Ectodermal cell (in vitro differentiated cells): ENCODE measurements around the gene NEO1.

Experiments
- H3K27ac ChIP-seq: 2 replicates; pipeline ENCODE4 v1.7.0; 2013; ENCODE audit warnings: mild to moderate bottlenecking, low read depth, low read length; ENCODE audit not compliant: insufficient read depth, poor library complexity, severe bottlenecking
- H3K27me3 ChIP-seq: 2 replicates; pipeline ENCODE4 v1.7.0; 2013; ENCODE audit warnings: mild to moderate bottlenecking, low read length; ENCODE audit not compliant: insufficient read depth, control insufficient read depth, poor library complexity, severe bottlenecking
- H3K36me3 ChIP-seq: one replicate; pipeline ENCODE4 v1.7.0; 2013; ENCODE audit warnings: low read length; ENCODE audit not compliant: control insufficient read depth, insufficient read depth
- H3K4me1 ChIP-seq: one replicate; pipeline ENCODE4 v1.7.0; 2013; ENCODE audit warnings: low read length; ENCODE audit not compliant: control insufficient read depth, insufficient read depth
- H3K4me3 ChIP-seq: 2 replicates; pipeline ENCODE4 v1.7.0; 2013; ENCODE audit warnings: low read depth, low read length, control low read depth; ENCODE audit not compliant: insufficient read depth
- H3K9me3 ChIP-seq: 2 replicates; pipeline ENCODE4 v1.7.0; 2013; ENCODE audit warnings: mild to moderate bottlenecking, low read length, moderate library complexity; ENCODE audit not compliant: control insufficient read depth
- WGBS, 2 experiments: methylation state at CpG; one replicate each; pipeline ENCODE4 v1.1.7; 2013; ENCODE audit warnings: missing lambda C conversion rate in 2 of 2; 5-methylcytosine and 5-hydroxymethylcytosine counted together

NEO1 gene

GRCh38 chr15:73341886-73342600, 289.8 kb downstream of the NEO1 start:
- no peaks in the 10 kb centered on the region for H3K36me3 ChIP-seq
- no peak overlapping the region for H3K27ac ChIP-seq
- no peaks in the 10 kb centered on the region for H3K27me3 ChIP-seq
- no peaks in the 10 kb centered on the region for H3K4me1 ChIP-seq
- WGBS, 2 experiments: 93% methylated on average over 14 of the region's 14 CpGs
- H3K9me3 ChIP-seq: no peaks in the 10 kb centered on the region
- no peak overlapping the region for H3K4me3 ChIP-seq

- Histone ChIP-seq H3K4me1 (no peaks in the 10 kb centered on the region), H3K4me3 (no peak overlapping the region), H3K27me3 (no peaks in the 10 kb centered on the region), H3K27ac (no peak overlapping the region), H3K36me3 (no peaks in the 10 kb centered on the region), H3K9me3 (no peaks in the 10 kb centered on the region)
- 87 to 88% methylated on average over 3 of the region's 3 CpGs for WGBS, 2 experiments
Observed at GRCh38 chr15:73344056-73344455, 291.8 kb downstream of the NEO1 start.

- no peaks in the 10 kb centered on the region for H3K4me1 ChIP-seq
- H3K9me3 ChIP-seq: no peaks in the 10 kb centered on the region
- H3K27ac ChIP-seq: no peak overlapping the region
- H3K27me3 ChIP-seq: no peaks in the 10 kb centered on the region
- no peak overlapping the region for H3K4me3 ChIP-seq
- no peaks in the 10 kb centered on the region for H3K36me3 ChIP-seq
- 86 to 93% methylated on average over 7 of the region's 7 CpGs for WGBS, 2 experiments
Observed at GRCh38 chr15:73345658-73346057, 293.4 kb downstream of the NEO1 start.

- Histone ChIP-seq H3K9me3 (no peaks in the 10 kb centered on the region), H3K4me3 (no peak overlapping the region), H3K36me3 (no peaks in the 10 kb centered on the region), H3K4me1 (no peaks in the 10 kb centered on the region), H3K27me3 (no peaks in the 10 kb centered on the region), H3K27ac (no peak overlapping the region)
- 44 to 48% methylated on average over 9 of the region's 9 CpGs for WGBS, 2 experiments
Observed at GRCh38 chr15:73346735-73347312, 294.6 kb downstream of the NEO1 start.

- Histone ChIP-seq H3K36me3 (no peaks in the 10 kb centered on the region), H3K27me3 (no peaks in the 10 kb centered on the region), H3K27ac (no peak overlapping the region), H3K4me1 (peaks cover 4% of the 10 kb centered on the region), H3K4me3 (no peak overlapping the region), H3K9me3 (no peaks in the 10 kb centered on the region)
Observed at GRCh38 chr15:73349191-73349590, 296.9 kb downstream of the NEO1 start.

- no peaks in the 10 kb centered on the region for H3K36me3 ChIP-seq
- 90 to 92% methylated on average over 10 of the region's 10 CpGs for WGBS, 2 experiments
- H3K4me3 ChIP-seq: no peak overlapping the region
- peaks cover 4% of the 10 kb centered on the region for H3K4me1 ChIP-seq
- no peak overlapping the region for H3K27ac ChIP-seq
- no peaks in the 10 kb centered on the region for H3K9me3 ChIP-seq
- no peaks in the 10 kb centered on the region for H3K27me3 ChIP-seq
Observed at GRCh38 chr15:73352082-73352481, 299.8 kb downstream of the NEO1 start.

GRCh38 chr15:73353734-73354133, 301.5 kb downstream of the NEO1 start:
- 46 to 55% methylated on average over 1 to 3 of the region's 3 CpGs for WGBS, 2 experiments
- no peak overlapping the region for H3K4me3 ChIP-seq
- H3K27me3 ChIP-seq: no peaks in the 10 kb centered on the region
- no peak overlapping the region for H3K27ac ChIP-seq
- no peaks in the 10 kb centered on the region for H3K36me3 ChIP-seq
- peaks cover 4% of the 10 kb centered on the region for H3K4me1 ChIP-seq
- no peaks in the 10 kb centered on the region for H3K9me3 ChIP-seq

- no peaks in the 10 kb centered on the region for H3K9me3 ChIP-seq
- no peaks in the 10 kb centered on the region for H3K27me3 ChIP-seq
- H3K4me1 ChIP-seq: peaks cover 4% of the 10 kb centered on the region
- WGBS, 2 experiments: 95 to 97% methylated on average over 4 of the region's 4 CpGs
- no peak overlapping the region for H3K27ac ChIP-seq
- no peaks in the 10 kb centered on the region for H3K36me3 ChIP-seq
- H3K4me3 ChIP-seq: no peak overlapping the region
Observed at GRCh38 chr15:73354241-73354640, 302.0 kb downstream of the NEO1 start.
